Gastrocnemius medialis (tissue), 4 donors: ENCODE results near the gene SAP130. TPM values are rescaled to one million over a fixed set of nuclear protein-coding genes. Genes with fewer than 3 reads are reported as not detected.

Experiments
- ATAC-seq, 2 donors: fragments of 150-250 bp; one replicate each; pipeline ENCODE4 v1.9.1; 2016
- DNase-seq, 2 donors: peaks; one replicate each; pipeline ENCODE4 v3.0.0-alpha.2; 2019
- H3K27ac ChIP-seq, 4 donors: fragments of 200-600 bp; sonication (generic); 1 replicate in 1 of 4; 2 replicates in 3 of 4; pipeline ENCODE4 v1.5.1; 2016 to 2018; ENCODE audit warnings: mild to moderate bottlenecking in 2 of 4, moderate library complexity in 1 of 4
- H3K27me3 ChIP-seq, 3 donors: fragments of 200-600 bp; sonication (generic) in 2 of 3; 1 replicate in 1 of 3; 2 replicates in 2 of 3; pipeline versions ENCODE4 v1.5.1 to v1.6.0; 2016 to 2019; ENCODE audit warnings: mild to moderate bottlenecking in 1 of 3, moderate library complexity in 1 of 3
- H3K36me3 ChIP-seq, 2 donors: fragments of 200-600 bp; sonication (generic) in 1 of 2; one replicate each; pipeline ENCODE4 v1.5.1; 2017 to 2018
- H3K4me1 ChIP-seq, 2 donors: fragments of 200-600 bp; sonication (generic) in 1 of 2; one replicate each; pipeline ENCODE4 v1.5.1; 2016 to 2017; ENCODE audit warnings: mild to moderate bottlenecking in 2 of 2
- H3K4me3 ChIP-seq, 4 donors: fragments of 200-600 bp; sonication (generic) in 3 of 4; 1 replicate in 1 of 4; 2 replicates in 3 of 4; pipeline ENCODE4 v1.5.1; 2016 to 2019; ENCODE audit warnings: mild to moderate bottlenecking in 2 of 4
- H3K9me3 ChIP-seq, 3 donors: fragments of 200-600 bp; sonication (generic) in 2 of 3; 1 replicate in 1 of 3; 2 replicates in 2 of 3; pipeline ENCODE4 v1.5.1; 2016 to 2019
- POLR2A ChIP-seq, 2 donors: fragments of 450-650 bp; IDR thresholded peaks; one replicate each; pipeline ENCODE4 v1.6.1; 2017; ENCODE audit warnings: antibody characterized with exemption in 2 of 2, mild to moderate bottlenecking in 2 of 2, moderate library complexity in 2 of 2
- in situ Hi-C, 4 donors: fragments of 200-750 bp; cut with MboI; loops; one replicate each; pipeline versions ENCODE4 v1.15.0 to v1.8.0; 2017; ENCODE audit warnings: low sequenced_read_pairs in 4 of 4
- intact Hi-C: fragments of 100-400 bp; cut with DNase I; formaldehyde crosslinking; loops from one replicate; pipeline ENCODE4 v1.15.1; 2023; ENCODE audit warnings: low total_unique reads
- total RNA-seq, 4 donors: library from RNA; depleted of rRNA; stranded (reverse); fragments of >200 nt; gene quantifications; one replicate each; pipeline versions ENCODE4 v1.1.0 to v1.2.3, GENCODE V29; 2016
- TF ChIP-seq, protein P1 (sequence below), 5 experiments: fragments of 450-650 bp in 3 of 5; fragments of 200-600 bp in 2 of 5; sonication (generic) in 2 of 5; IDR thresholded peaks in 4 of 5; conservative IDR thresholded peaks in 1 of 5; 1 replicate in 4 of 5; 2 replicates in 1 of 5; pipeline ENCODE4 v1.5.1; 2016 to 2019; ENCODE audit warnings: antibody characterized with exemption in 5 of 5, mild to moderate bottlenecking in 3 of 5, moderate library complexity in 3 of 5

SAP130 gene
- total RNA-seq, result 10 to 100 TPM; 10.1 to 16.2 (median 11.5) TPM

DNA sequence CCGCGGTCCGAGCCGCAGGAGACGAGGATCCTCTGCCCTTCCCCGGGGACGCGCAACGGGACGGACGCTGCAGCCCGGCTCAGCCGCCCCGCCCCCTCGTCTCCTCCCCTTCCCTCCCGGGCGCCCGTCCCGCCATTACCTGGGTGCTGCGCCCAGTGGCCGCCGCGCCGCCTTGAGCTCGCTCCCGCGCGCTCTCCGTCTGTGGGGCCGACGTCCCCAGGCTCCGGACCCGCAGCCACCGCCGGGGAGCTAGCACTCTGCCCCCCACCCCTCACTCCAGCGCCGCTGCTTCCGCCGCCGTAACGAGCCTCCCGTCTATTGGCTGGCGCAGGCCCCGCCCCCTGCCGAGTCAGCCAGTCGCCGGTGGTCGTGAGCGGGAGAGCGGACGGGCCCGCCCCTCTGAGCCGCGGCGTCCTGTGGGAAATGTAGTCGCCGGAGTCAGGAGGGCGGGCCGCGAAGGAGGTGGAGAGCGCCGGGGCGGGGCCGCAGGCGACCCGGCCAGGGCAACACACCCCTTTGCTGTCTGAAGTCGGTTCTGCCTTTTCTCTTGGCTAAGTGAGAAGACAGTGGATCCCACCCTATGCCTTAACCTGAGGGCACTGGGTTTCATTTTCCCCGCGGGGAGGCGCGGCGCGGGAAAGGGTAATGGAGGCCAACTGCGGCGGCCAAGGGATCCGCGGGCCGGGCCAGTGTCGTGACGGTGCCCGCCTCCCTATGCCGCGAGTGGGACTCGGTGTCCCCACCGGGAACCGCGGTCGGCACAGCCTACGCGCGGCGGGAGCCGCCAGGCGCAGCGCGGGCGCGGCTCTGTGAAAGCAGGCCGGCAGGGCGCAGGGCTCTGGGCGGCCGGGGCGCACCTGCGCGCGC, at the start of gene SAP130:
TSS of gene SAP130 (minus strand) at position 259 of the 867 bp plus-strand sequence. CDS start 1,767 bp downstream, outside the sequence.
- peak; percentile 83 to 87 for TF ChIP-seq POLR2A (IDR thresholded peaks at IDR 0.05)
- TF ChIP-seq, protein P1, sequence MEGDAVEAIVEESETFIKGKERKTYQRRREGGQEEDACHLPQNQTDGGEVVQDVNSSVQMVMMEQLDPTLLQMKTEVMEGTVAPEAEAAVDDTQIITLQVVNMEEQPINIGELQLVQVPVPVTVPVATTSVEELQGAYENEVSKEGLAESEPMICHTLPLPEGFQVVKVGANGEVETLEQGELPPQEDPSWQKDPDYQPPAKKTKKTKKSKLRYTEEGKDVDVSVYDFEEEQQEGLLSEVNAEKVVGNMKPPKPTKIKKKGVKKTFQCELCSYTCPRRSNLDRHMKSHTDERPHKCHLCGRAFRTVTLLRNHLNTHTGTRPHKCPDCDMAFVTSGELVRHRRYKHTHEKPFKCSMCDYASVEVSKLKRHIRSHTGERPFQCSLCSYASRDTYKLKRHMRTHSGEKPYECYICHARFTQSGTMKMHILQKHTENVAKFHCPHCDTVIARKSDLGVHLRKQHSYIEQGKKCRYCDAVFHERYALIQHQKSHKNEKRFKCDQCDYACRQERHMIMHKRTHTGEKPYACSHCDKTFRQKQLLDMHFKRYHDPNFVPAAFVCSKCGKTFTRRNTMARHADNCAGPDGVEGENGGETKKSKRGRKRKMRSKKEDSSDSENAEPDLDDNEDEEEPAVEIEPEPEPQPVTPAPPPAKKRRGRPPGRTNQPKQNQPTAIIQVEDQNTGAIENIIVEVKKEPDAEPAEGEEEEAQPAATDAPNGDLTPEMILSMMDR (IDR thresholded peaks at IDR 0.05 in 4 of 5, conservative IDR thresholded peaks at IDR 0.05 in 1 of 5), result no peak
- Histone ChIP-seq H3K27ac (peak within 1 kb of the TSS; percentile 86 to 99 (median 98)), H3K27me3 (no peaks in the 10 kb centered on the region), H3K36me3 (no peaks in the 10 kb centered on the region), H3K9me3 (no peaks in the 10 kb centered on the region), H3K4me1 (peaks cover 12 to 14% of the 10 kb centered on the region in 2 donors), H3K4me3 (peak within 1 kb of the TSS; percentile 77 to 98 (median 92))
- peak; percentile 98 for DNase-seq
- in situ Hi-C loops (loop anchor here in 2 of 4 donors (10.0 kb wide), 1 partner anchor 143 kb away; the partner anchor contains the start of gene AMMECR1L (in 2 of the 2)), intact Hi-C loops (loop anchor here (2.0 to 5.0 kb wide), 8 partner anchors 59 to 921 kb away; partner anchors contain the start of genes BIN1, POLR2D, SFT2D3 and WDR33)
- ATAC-seq, result peak; percentile 83 to 90

DNA sequence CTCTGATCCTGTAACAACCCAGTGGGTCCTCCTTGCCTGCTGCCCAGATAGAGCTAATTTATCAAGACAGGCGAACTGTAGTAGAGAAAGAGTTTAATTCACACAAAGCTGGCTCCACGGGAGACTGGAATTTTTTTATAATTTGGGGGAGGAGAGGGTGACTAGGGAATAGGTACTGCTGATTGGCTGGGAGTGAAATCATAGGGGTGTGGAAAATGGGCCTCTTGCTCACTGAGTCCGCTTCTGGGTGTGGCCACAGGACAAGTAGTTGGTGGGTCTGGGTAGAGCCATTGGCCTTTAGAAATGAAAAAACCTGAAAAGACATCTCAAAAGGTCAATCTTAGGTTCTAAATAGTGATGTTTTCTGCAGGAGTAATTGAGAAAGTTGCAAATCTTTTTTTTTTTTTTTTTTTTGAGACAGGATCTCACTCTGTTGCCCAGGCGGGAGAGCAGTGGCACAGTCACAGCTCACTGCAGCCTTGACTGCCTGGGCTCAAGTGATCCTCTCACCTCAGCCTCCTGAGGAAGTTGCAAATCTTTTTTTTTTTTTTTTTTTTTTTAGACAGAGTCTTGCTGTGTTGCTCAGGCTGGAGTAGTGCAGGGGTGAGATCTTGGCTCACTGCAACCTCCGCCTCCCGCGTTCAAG, 48.7 kb upstream of the SAP130 start:
- Histone ChIP-seq H3K27ac (no peak overlapping the region), H3K27me3 (no peaks in the 10 kb centered on the region), H3K4me1 (no peaks in the 10 kb centered on the region), H3K4me3 (no peak overlapping the region), H3K9me3 (no peaks in the 10 kb centered on the region), H3K36me3 (no peaks in the 10 kb centered on the region)
- TF ChIP-seq, protein P1 (IDR thresholded peaks at IDR 0.05 in 4 of 5, conservative IDR thresholded peaks at IDR 0.05 in 1 of 5), result no peak
- no peak for TF ChIP-seq POLR2A (IDR thresholded peaks at IDR 0.05)
- in situ Hi-C loops, result no loop called here
- DNase-seq (no peak), ATAC-seq (no peak)
- intact Hi-C loops, result no loop called here

DNA sequence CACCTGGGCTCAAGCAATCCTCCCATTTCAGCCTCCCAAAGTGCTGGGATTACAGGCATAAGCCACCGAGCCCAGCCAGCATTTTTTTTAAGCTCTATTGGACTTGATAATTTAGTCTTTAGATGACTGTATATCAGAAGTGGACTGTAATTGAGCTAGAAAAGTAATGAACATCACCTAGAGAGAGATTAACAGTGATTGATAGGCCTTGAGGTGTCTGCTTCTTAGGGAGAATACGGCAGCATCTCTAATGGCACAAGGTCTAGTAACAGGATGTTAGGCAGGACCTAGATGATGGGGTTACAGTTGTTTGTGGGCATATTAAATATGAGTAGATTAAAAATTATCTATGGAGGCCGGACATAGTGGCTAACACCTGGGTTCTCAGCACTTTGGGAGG, 45.4 kb upstream of the SAP130 start:
- H3K4me3 ChIP-seq, result no peak overlapping the region
- ATAC-seq (no peak), DNase-seq (no peak)
- intact Hi-C loops (no loop called here), in situ Hi-C loops (no loop called here)
- no peaks in the 10 kb centered on the region for H3K36me3 ChIP-seq
- H3K27ac ChIP-seq, result no peak overlapping the region
- H3K27me3 ChIP-seq, result no peaks in the 10 kb centered on the region
- no peaks in the 10 kb centered on the region for H3K4me1 ChIP-seq
- H3K9me3 ChIP-seq, result no peaks in the 10 kb centered on the region
- TF ChIP-seq POLR2A (IDR thresholded peaks at IDR 0.05), result no peak
- TF ChIP-seq, protein P1 (IDR thresholded peaks at IDR 0.05 in 4 of 5, conservative IDR thresholded peaks at IDR 0.05 in 1 of 5), result no peak

DNA sequence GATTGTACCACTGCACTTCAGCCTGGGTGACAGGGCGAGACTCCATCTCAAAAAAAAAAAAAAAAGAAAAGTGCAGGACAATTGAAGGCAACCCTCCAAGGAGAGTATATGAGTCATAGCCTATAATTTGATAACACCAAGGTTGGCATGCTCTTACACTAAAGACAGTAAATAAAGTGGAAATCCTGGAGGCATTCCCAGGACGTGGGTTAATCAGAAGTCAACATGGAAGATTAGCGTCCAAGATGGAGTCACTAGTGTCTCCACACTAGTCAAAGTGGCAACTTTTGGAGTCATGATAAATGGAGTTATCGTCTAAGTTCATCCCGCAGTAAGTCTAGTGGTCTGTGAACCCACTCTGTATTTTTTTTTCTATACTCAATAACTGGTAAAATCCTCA, 41.9 kb upstream of the SAP130 start:
- in situ Hi-C loops (no loop called here), intact Hi-C loops (no loop called here)

More for the DNA sequence above, 41.9 kb upstream of the SAP130 start:
- H3K27ac ChIP-seq, result no peak overlapping the region
- no peaks in the 10 kb centered on the region for H3K4me1 ChIP-seq
- DNase-seq (no peak), ATAC-seq (peak in 1 of 2 donors; percentile 39)
- TF ChIP-seq, protein P1 (IDR thresholded peaks at IDR 0.05 in 4 of 5, conservative IDR thresholded peaks at IDR 0.05 in 1 of 5), result no peak
- H3K36me3 ChIP-seq, result no peaks in the 10 kb centered on the region
- H3K9me3 ChIP-seq, result no peaks in the 10 kb centered on the region
- no peak overlapping the region for H3K4me3 ChIP-seq
- H3K27me3 ChIP-seq, result no peaks in the 10 kb centered on the region
